ENCODE results near the gene SLC17A8.

The SLC17A8 gene

DNA sequence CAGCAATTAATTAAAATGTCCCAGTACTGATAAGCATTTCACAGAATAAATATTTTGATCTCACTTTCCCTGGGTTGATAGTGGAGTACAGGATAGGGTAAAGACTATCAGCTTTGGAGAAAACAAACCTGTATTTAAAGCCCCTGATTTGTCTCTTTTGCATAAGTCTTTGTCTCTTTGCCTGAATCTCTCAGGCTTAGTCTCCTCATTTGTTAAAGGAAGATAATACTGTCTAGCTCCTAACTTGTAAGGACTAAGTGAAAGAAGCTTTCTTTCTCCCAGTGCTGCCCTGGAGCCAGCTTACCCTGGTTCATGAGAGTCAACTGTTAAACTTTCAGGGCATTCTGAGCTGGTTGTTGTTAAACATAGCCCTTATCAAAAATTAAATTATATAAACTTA, 111.3 kb downstream of the SLC17A8 start:
- Histone ChIP-seq H3K27me3 (ENCODE audit: insufficient read depth, low read length) (peaks cover 17% of the 10 kb centered on the region; the same call in 1 of the 2 replicates), H3K36me3 (ENCODE audit: insufficient read depth, low read length) (no peaks in the 10 kb centered on the region), H3K4me1 (ENCODE audit: control insufficient read depth, insufficient read depth, low read length, unreplicated experiment) (no peaks in the 10 kb centered on the region), H3K79me2 (ENCODE audit: control insufficient read depth, insufficient read depth, low read length, unreplicated experiment) (no peaks in the 10 kb centered on the region), H3K27ac (ENCODE audit: low read depth, low read length) (no peak overlapping the region), H3K4me3 (ENCODE audit: low read depth, low read length) (no peak overlapping the region), H2AFZ (ENCODE audit: low read length, unreplicated experiment) (no peak overlapping the region)

Measured in ACC112 (cell line).